Keratinocyte (primary cell): Measurements from ENCODE around the gene NDUFB8.

Experiments
- EZH2 ChIP-seq: IDR thresholded peaks from one replicate; pipeline ENCODE4 v1.6.1; 2012; ENCODE audit warnings: inconsistent platforms, mild to moderate bottlenecking, low read length, moderate library complexity
- TF ChIP-seq, protein P1 (sequence below), 3 experiments: IDR thresholded peaks in 1 of 3; conservative IDR thresholded peaks in 1 of 3; optimal IDR thresholded peaks in 1 of 3; 2 replicates in 2 of 3; 3 replicates in 1 of 3; pipeline versions ENCODE3 to v1.5.1; 2011; ENCODE audit warnings: low read length in 3 of 3, mild to moderate bottlenecking in 3 of 3, moderate library complexity in 2 of 3, control low read depth in 1 of 3, inconsistent platforms in 1 of 3; ENCODE audit not compliant: insufficient read depth in 2 of 3; ENCODE audit errors: extremely low read depth in 1 of 3

DNA sequence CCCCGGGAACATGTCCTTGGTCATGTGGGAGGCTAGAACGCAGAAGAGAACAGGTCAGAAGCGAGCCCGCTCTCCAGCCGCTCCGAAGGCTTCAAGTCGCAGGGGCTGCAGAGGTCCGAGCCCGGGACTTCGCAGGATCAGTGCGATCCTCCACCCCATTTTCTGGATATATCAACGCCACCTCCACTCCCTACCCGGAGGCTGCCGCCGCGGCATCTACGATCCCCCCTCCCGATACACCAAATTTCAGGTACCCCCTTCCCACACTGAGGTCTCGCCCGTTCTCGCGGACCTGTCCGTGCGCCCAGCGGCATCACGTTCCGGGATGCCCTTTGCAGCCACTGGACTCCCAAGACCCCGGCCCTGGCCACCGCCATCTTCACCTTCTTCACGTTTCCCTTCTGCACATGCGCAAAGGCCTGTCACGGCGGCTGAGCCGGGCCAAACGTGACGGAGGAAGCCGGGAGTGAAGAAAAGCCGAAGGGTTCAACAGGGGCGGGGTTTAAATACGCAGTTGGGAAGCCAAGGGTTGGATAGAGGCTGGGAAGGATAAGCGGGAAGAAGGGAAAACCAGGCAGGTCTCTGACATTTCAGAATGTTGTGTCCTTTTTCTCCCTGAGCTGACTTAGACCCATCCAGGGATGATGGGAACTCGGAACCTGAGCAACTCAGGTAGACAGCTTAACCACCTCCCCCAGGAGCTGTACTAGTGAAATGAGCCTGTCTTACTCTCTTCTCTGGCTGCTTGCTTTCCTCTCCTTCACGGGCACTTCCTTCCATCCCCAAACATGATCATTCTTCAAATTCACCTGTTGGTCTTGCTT lies at the start of gene NDUFB8:
- TF ChIP-seq, protein P1, sequence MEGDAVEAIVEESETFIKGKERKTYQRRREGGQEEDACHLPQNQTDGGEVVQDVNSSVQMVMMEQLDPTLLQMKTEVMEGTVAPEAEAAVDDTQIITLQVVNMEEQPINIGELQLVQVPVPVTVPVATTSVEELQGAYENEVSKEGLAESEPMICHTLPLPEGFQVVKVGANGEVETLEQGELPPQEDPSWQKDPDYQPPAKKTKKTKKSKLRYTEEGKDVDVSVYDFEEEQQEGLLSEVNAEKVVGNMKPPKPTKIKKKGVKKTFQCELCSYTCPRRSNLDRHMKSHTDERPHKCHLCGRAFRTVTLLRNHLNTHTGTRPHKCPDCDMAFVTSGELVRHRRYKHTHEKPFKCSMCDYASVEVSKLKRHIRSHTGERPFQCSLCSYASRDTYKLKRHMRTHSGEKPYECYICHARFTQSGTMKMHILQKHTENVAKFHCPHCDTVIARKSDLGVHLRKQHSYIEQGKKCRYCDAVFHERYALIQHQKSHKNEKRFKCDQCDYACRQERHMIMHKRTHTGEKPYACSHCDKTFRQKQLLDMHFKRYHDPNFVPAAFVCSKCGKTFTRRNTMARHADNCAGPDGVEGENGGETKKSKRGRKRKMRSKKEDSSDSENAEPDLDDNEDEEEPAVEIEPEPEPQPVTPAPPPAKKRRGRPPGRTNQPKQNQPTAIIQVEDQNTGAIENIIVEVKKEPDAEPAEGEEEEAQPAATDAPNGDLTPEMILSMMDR (optimal IDR thresholded peaks at IDR 0.05 in 1 of 3, IDR thresholded peaks at IDR 0.05 in 1 of 3, conservative IDR thresholded peaks at IDR 0.05 in 1 of 3; ENCODE audit: extremely low read depth in 1 of 3, insufficient read depth in 2 of 3, low read length in 3 of 3), result no peak
- TF ChIP-seq EZH2, result no peak
